ENCODE data around the gene ZFYVE1.
"Not testable (repeated sequence)": the region's sequence is repeated elsewhere in the genome, so short reads cannot be mapped to it uniquely, and the experiment has no call there.

The ZFYVE1 gene

GRCh38 chr14:72958548-72958947 lies 68.4 kb downstream of the ZFYVE1 start:
- DNase-seq (ENCODE audit: low spot score): no peak

- no peak for DNase-seq (ENCODE audit: low spot score)
Observed at GRCh38 chr14:72957213-72957612, 69.7 kb downstream of the ZFYVE1 start.

DNA sequence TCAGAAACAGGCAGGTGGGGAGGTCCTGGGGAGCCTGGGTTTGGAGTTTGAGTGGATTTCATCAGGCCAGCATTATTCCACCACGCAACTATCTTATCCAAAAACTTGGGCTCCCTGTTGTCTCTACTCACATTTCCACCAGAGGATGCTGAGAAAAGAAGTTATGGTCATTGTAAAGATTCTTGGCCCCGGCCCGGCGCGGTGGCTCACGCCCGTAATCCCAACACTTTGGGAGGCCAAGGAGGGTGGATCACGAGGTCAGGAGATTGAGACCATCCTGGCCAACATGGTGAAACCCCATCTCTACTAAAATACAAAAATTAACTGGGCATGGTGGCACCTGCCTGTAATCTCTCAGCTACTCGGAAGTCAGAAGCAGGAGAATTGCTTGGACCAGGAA lies 70.2 kb downstream of the ZFYVE1 start:
- not testable (repeated sequence) for DNase-seq (ENCODE audit: low spot score)

- DNase-seq (ENCODE audit: low spot score): no peak
Observed at GRCh38 chr14:72952171-72952570, 74.7 kb downstream of the ZFYVE1 start.

GRCh38 chr14:72948481-72949138 lies 78.3 kb downstream of the ZFYVE1 start:
- peak; percentile 63 for DNase-seq (ENCODE audit: low spot score)

DNA sequence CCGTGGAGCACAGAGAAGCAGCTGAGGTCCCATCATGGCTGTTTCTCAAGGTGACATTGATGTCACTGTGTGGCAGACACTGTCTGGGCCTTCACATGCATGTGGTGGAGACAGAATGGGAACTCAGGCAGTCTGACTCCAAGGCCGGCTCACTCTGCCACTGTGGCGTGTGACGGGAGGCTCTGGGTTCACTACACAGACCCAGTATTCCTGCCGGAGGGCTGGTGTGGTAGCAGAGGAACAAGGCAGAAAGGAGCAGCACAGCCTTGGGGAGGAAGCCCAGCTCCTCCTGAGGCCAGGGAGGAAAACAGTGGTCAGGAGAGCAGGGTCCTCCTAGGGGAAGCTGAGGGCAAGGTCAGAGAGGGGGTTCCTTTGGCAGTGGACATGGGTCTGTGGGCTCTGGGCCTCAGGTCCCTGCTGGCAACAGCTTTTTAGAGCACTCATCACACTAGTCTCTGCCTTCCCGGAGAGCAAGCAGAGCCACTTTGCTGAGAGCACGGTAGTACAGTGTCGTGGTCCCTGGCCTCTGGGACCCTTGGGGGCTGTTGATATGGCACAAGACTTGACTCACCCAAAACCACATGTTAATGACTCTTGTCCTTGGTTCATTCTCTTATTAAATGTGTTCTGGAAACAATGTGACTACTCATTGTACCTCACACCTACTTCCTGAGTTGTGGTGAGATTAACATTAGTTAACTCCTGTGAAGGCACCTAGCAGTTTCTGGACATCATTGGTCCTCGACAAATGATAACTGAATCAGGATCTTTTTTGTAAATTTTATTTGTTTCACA lies 79.3 kb downstream of the ZFYVE1 start:
- DNase-seq (ENCODE audit: low spot score): no peak

DNA sequence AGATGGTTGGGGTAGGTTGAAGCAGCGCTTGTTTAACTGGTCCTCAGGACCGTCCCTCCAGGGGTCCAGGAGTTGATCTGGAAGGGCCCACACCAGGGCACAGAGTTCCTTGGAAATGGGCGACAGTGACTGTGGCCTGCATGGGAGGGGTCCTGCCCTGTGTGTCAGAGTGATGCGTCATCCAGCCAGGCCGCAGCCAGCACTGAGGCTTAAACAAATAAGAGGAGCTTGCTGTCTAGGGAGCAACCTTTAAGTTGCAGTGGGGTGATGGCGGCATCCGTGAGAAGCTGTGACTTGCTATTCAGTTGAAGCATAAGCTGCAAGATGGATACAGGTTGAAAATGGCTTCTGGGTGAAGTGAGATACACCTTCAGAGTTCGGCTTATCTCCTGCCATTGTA lies 80.4 kb downstream of the ZFYVE1 start:
- no peak for DNase-seq (ENCODE audit: low spot score)

DNA sequence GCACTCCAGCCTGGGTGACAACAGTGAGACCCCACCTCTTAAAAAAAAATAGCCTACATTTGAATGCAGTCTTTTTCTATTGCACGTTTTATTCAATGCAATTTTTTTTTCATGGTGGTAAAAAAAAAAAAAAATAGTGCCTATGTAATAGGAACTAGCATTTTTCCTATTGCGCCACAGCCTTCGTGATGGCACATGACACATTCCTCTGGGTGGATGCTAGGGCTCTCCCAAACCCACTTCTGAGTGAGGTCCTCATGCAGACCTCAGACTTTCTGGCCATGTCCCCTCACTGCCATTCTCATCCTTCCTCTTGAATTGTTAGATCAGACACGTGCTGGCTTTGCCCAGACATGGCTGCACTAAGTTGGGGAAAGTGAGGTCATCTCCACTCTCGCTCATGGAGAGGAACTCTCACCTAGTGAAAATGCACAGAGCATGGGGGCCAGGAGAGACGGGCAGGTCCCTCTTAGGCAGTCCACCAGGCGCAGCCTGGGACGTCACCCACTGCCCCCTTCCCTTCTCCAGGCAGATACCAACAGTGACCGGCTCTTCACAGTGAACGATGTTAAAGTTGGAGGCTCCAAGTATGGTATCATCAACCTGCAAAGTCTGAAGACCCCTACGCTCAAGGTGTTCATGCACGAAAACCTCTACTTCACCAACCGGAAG lies 81.4 kb downstream of the ZFYVE1 start:
- DNase-seq (ENCODE audit: low spot score): no peak

- no peak for DNase-seq (ENCODE audit: low spot score)
Observed at GRCh38 chr14:72943876-72944430, 83.0 kb downstream of the ZFYVE1 start.

GRCh38 chr14:72942934-72943333 lies 84.0 kb downstream of the ZFYVE1 start:
- DNase-seq (ENCODE audit: low spot score): no peak

- no peak for DNase-seq (ENCODE audit: low spot score)
Observed at GRCh38 chr14:72941286-72941985, 85.5 kb downstream of the ZFYVE1 start.

- no peak for DNase-seq (ENCODE audit: low spot score)
Observed at GRCh38 chr14:72939630-72940029, 87.3 kb downstream of the ZFYVE1 start.

DNA sequence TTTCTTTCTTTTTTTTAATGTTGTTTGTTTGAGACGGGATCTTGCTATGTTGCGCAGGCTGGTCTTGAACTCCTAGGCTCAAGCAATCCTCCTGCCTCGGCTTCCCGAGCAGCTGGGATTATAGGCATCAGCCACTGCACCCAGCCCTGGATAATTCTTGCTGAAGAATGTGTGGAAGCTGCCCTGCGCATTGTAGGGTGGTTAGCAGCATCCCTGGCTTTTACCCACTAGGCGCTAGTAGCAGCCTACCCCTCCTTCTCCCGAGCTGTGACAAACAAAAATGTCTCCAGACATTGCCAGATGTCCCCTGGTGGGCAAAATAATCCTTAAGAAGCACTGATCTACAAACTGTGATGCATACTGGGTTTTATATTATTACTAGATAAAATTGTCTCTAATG lies 94.0 kb downstream of the ZFYVE1 start:
- DNase-seq (ENCODE audit: low spot score): no peak

GRCh38 chr14:72929316-72930080 lies 97.4 kb downstream of the ZFYVE1 start:
- no peak for DNase-seq (ENCODE audit: low spot score)

GRCh38 chr14:72928872-72929271 lies 98.0 kb downstream of the ZFYVE1 start:
- no peak for DNase-seq (ENCODE audit: low spot score)

GRCh38 chr14:72926292-72927028 lies 100.4 kb downstream of the ZFYVE1 start, which contains the start of gene DCAF4:
Gene DCAF4, plus strand, starts transcription at chr14:72926464. Its CDS starts 11,515 bp downstream, at chr14:72937979.
- DNase-seq (ENCODE audit: low spot score): peak; percentile 94

DNA sequence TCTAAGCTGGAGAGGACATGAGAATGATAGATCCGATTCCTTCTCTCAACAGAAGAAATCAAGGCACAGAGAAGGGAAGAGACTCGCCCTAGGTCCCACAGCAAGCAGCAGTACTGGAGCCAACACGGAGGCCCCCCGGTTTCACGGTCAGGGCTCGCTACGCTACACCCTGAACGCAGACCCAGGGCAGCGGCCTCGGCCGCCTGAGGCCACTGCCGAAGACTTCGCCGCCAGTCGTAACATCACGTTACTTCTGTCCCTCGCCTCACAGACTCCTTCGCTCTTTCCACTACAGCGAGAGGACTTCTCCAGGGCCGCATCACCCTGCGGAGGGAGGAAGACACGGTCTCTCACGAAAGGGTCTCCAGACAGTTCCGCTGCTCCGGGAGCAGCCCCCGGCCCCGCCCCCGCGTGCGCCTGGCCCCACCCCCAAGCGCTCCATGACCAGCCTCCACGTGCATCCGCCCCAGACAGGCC lies 101.1 kb downstream of the ZFYVE1 start:
- DNase-seq (ENCODE audit: low spot score): no peak

GRCh38 chr14:72925171-72925759 lies 101.6 kb downstream of the ZFYVE1 start:
- DNase-seq (ENCODE audit: low spot score): no peak

GRCh38 chr14:72924337-72924736 lies 102.6 kb downstream of the ZFYVE1 start:
- no peak for DNase-seq (ENCODE audit: low spot score)

- no peak for DNase-seq (ENCODE audit: low spot score)
Observed at GRCh38 chr14:72921396-72921795, 105.5 kb downstream of the ZFYVE1 start.
